GM21619 (cell line): ENCODE data around the gene SNX14.

Experiments
- ATAC-seq: cut with Tn5 transposase; IDR thresholded peaks from one replicate; pipeline ENCODE4 v1.9.1; 2021; ENCODE audit not compliant: unreplicated experiment

Gene SNX14

GRCh38 chr6:85464722-85465150, 128.9 kb downstream of the SNX14 start:
- ATAC-seq: no peak

GRCh38 chr6:85464260-85464644, 129.4 kb downstream of the SNX14 start:
- ATAC-seq: no peak

- ATAC-seq: no peak
Observed at GRCh38 chr6:85463621-85464259, 129.9 kb downstream of the SNX14 start.

GRCh38 chr6:85462673-85463072, 131.0 kb downstream of the SNX14 start:
- ATAC-seq: no peak

GRCh38 chr6:85461798-85462170, 131.9 kb downstream of the SNX14 start:
- peak; percentile 2 for ATAC-seq

GRCh38 chr6:85460921-85461797, 132.5 kb downstream of the SNX14 start:
- peak; percentile 86 for ATAC-seq

- ATAC-seq: peak; percentile 30
Observed at GRCh38 chr6:85460154-85460920, 133.3 kb downstream of the SNX14 start.

- no peak for ATAC-seq
Observed at GRCh38 chr6:85459224-85459901, 134.3 kb downstream of the SNX14 start.

- ATAC-seq: no peak
Observed at GRCh38 chr6:85458782-85459181, 134.9 kb downstream of the SNX14 start.

- ATAC-seq: no peak
Observed at GRCh38 chr6:85458184-85458583, 135.5 kb downstream of the SNX14 start.

GRCh38 chr6:85456782-85457181, 136.9 kb downstream of the SNX14 start:
- no peak for ATAC-seq
